ENCODE results near the gene SKA1.
A peak's percentile ranks its signal among the peaks of the same experiment; 100 is the strongest.

Gene SKA1

DNA sequence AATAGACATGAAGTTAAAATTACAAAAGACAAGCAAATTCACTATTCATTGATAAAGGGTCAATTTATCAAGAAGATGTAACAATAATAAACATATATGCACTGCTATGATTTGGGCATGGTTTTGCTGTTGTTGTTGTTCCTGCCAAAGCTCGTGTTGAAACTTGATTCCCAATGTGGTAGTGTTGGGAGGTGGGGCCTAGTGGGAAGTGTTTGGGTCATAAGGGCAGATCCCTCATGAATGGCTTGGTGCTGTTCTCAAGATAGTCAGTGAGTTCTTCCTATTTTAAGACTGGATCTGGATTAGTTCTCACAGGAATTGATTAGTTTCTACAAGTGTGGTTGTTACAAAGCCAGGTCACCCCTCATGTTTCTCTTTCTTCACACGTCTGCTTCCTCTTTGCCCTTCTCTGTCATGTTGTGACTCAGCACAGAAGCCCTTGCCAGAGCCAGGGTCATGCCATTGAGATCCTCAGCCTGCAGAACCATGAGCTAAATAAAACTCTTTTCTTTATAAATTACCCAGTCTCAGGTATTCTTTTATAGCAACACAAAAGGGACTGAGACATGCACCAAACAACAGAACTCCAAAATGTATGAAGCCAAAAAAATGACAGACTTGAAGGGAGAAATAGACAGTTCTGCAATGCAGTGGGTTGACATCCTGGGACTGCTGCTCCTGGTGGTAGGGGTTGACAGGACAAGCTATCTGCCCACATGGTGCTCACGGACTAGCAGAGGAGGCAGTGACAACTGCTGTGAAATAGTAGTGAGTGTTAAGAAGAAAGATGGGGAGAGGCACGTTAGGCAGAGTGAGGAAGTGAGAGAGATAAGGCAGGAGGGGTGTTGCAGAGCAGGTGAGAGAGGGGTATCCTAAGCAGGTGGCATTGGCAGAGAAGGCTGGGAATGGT, 18.6 kb upstream of the SKA1 start:
- peak overlapping the region; percentile 54 for H3K27ac ChIP-seq (replicated peaks)
- peak; percentile 86 to 89 for DNase-seq (ENCODE audit: low read depth in 1 of 2, low spot score in 1 of 2)
- TF ChIP-seq CTCF (IDR thresholded peaks at IDR 0.05; ENCODE audit: insufficient read depth, low read length), result peak; percentile 69
- TF ChIP-seq POLR2AphosphoS5 (IDR thresholded peaks at IDR 0.05; ENCODE audit: low read depth), result no peak
- peak; percentile 70; the same call in 1 of the 2 replicates for TF ChIP-seq SPI1 (IDR thresholded peaks at IDR 0.05; ENCODE audit: borderline replicate concordance, low read depth)
- TF ChIP-seq GABPA (IDR thresholded peaks at IDR 0.05; ENCODE audit: low read depth), result no peak
- TF ChIP-seq, protein P1, sequence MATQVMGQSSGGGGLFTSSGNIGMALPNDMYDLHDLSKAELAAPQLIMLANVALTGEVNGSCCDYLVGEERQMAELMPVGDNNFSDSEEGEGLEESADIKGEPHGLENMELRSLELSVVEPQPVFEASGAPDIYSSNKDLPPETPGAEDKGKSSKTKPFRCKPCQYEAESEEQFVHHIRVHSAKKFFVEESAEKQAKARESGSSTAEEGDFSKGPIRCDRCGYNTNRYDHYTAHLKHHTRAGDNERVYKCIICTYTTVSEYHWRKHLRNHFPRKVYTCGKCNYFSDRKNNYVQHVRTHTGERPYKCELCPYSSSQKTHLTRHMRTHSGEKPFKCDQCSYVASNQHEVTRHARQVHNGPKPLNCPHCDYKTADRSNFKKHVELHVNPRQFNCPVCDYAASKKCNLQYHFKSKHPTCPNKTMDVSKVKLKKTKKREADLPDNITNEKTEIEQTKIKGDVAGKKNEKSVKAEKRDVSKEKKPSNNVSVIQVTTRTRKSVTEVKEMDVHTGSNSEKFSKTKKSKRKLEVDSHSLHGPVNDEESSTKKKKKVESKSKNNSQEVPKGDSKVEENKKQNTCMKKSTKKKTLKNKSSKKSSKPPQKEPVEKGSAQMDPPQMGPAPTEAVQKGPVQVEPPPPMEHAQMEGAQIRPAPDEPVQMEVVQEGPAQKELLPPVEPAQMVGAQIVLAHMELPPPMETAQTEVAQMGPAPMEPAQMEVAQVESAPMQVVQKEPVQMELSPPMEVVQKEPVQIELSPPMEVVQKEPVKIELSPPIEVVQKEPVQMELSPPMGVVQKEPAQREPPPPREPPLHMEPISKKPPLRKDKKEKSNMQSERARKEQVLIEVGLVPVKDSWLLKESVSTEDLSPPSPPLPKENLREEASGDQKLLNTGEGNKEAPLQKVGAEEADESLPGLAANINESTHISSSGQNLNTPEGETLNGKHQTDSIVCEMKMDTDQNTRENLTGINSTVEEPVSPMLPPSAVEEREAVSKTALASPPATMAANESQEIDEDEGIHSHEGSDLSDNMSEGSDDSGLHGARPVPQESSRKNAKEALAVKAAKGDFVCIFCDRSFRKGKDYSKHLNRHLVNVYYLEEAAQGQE (IDR thresholded peaks at IDR 0.05; ENCODE audit: insufficient replicate concordance, low read depth), result no peak
- no peak overlapping the region for H3K4me3 ChIP-seq (replicated peaks; ENCODE audit: insufficient read depth, low read length)
- no peaks in the 10 kb centered on the region for H3K27me3 ChIP-seq (ENCODE audit: insufficient read depth, poor library complexity, severe bottlenecking)

GRCh38 chr18:50358844-50359243, 16.0 kb upstream of the SKA1 start:
- Histone ChIP-seq H3K4me3 (replicated peaks; ENCODE audit: insufficient read depth, low read length) (no peak overlapping the region), H3K27ac (replicated peaks) (no peak overlapping the region), H3K27me3 (ENCODE audit: insufficient read depth, poor library complexity, severe bottlenecking) (no peaks in the 10 kb centered on the region)
- TF ChIP-seq GABPA (IDR thresholded peaks at IDR 0.05; ENCODE audit: low read depth) (no peak), POLR2AphosphoS5 (IDR thresholded peaks at IDR 0.05; ENCODE audit: low read depth) (no peak)
- no peak for DNase-seq (ENCODE audit: low read depth in 1 of 2, low spot score in 1 of 2)

- no peak for DNase-seq (ENCODE audit: low read depth in 1 of 2, low spot score in 1 of 2)
These were observed 15.0 kb upstream of the SKA1 start for GRCh38 chr18:50359806-50360205.

More at GRCh38 chr18:50359806-50360205, 15.0 kb upstream of the SKA1 start:
- no peak overlapping the region for H3K27ac ChIP-seq (replicated peaks)
- no peak overlapping the region for H3K4me3 ChIP-seq (replicated peaks; ENCODE audit: insufficient read depth, low read length)
- no peaks in the 10 kb centered on the region for H3K27me3 ChIP-seq (ENCODE audit: insufficient read depth, poor library complexity, severe bottlenecking)
- TF ChIP-seq CTCF (IDR thresholded peaks at IDR 0.05; ENCODE audit: insufficient read depth, low read length), result no peak
- TF ChIP-seq POLR2AphosphoS5 (IDR thresholded peaks at IDR 0.05; ENCODE audit: low read depth), result no peak
- TF ChIP-seq, protein P1 (IDR thresholded peaks at IDR 0.05; ENCODE audit: insufficient replicate concordance, low read depth), result no peak
- no peak for TF ChIP-seq SPI1 (IDR thresholded peaks at IDR 0.05; ENCODE audit: borderline replicate concordance, low read depth)
- no peak for TF ChIP-seq GABPA (IDR thresholded peaks at IDR 0.05; ENCODE audit: low read depth)

Data from HL-60 (cell line).